HTR-8/SVneo (cell line): ENCODE results near the gene PCDHB16.
"Not testable (repeated sequence)": the region's sequence is repeated elsewhere in the genome, so short reads cannot be mapped to it uniquely, and the experiment has no call there.

Source experiments
- DNase-seq: peaks from one replicate; pipeline ENCODE4 v3.0.0; 2011; ENCODE audit warnings: low spot score, mixed read lengths; ENCODE audit not compliant: insufficient read length
- FAIRE-seq: peaks from 2 replicates; lab custom pipeline; 2011; peaks lifted over from hg19 to GRCh38; lab: Jason Lieb, UNC

PCDHB16 gene

DNA sequence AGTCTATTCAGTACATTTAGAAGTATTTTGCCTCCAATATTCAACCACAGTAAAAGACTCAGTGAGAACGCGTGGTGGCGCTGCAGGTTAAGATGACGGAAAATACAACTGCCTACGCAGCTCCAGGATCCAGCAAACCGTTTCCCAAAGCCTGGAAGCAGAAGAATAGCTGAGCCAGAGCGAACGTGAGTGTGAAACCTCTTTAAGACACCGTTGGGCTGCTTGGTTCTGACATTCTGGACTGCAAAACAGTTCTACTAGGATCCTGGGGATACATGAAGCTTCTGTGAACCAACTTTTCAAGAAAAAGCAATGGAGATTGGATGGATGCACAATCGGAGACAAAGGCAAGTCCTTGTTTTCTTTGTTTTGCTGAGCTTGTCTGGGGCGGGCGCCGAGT, at the start of gene PCDHB16:
Gene PCDHB16, plus strand, starts transcription at position 140 of the 400 bp plus-strand sequence. Its CDS starts 173 bp downstream, at position 313.
- DNase-seq (no peak), FAIRE-seq (no peak)

GRCh38 chr5:141135030-141135717, 47.0 kb upstream of the PCDHB16 start, which contains the start of gene PCDHB5:
TSS of gene PCDHB5 (plus strand) at chr5:141135206. CDS start at chr5:141135435, 229 bp downstream.
- FAIRE-seq (peak; percentile 44), DNase-seq (peak; percentile 72)

DNA sequence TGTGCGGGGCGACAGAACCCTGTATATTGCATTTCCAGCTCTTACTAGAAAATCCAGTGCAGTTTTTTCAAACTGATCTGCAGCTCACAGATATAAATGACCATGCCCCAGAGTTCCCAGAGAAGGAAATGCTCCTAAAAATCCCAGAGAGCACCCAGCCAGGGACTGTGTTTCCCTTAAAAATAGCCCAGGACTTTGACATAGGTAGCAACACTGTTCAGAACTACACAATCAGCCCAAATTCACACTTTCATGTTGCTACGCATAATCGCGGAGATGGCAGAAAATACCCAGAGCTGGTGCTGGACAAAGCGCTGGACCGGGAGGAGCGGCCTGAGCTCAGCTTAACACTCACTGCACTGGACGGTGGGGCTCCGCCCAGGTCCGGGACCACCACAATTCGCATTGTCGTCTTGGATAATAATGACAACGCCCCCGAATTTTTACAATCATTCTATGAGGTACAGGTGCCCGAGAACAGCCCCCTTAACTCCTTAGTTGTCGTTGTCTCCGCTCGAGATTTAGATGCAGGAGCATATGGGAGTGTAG, 46.4 kb upstream of the PCDHB16 start:
- DNase-seq, result no peak

GRCh38 chr5:141137346-141137745, 44.8 kb upstream of the PCDHB16 start:
- DNase-seq, FAIRE-seq: not testable (repeated sequence)

More for the DNA sequence above, 46.4 kb upstream of the PCDHB16 start:
- no peak for FAIRE-seq

GRCh38 chr5:141149812-141150211, 32.4 kb upstream of the PCDHB16 start, which contains the start of gene PCDHB6:
TSS of gene PCDHB6 (plus strand) at chr5:141150057. CDS start at chr5:141150258, 201 bp downstream.
- DNase-seq, result no peak

DNA sequence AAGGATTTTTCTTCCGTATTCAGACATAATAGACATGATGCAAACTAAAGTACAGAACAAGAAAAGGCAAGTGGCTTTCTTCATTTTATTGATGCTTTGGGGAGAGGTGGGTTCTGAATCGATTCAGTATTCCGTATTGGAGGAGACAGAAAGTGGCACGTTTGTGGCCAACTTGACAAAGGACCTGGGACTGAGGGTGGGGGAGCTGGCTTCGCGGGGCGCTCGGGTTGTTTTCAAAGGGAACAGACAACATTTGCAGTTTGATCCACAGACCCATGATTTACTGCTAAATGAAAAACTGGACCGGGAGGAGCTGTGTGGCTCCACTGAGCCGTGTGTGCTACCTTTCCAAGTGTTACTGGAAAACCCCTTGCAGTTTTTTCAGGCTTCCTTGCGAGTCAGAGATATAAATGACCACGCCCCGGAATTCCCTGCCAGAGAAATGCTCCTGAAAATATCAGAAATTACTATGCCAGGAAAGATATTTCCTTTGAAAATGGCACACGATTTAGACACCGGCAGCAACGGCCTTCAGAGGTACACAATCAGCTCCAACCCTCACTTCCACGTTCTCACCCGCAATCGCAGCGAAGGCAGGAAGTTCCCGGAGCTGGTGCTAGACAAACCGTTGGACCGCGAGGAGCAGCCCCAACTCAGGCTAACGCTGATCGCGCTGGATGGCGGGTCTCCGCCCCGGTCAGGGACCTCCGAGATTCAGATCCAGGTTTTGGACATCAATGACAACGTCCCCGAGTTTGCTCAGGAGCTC, 31.8 kb upstream of the PCDHB16 start:
- FAIRE-seq (no peak), DNase-seq (no peak)

More at GRCh38 chr5:141149812-141150211, 32.4 kb upstream of the PCDHB16 start, which contains the start of gene PCDHB6:
- FAIRE-seq, result no peak

DNA sequence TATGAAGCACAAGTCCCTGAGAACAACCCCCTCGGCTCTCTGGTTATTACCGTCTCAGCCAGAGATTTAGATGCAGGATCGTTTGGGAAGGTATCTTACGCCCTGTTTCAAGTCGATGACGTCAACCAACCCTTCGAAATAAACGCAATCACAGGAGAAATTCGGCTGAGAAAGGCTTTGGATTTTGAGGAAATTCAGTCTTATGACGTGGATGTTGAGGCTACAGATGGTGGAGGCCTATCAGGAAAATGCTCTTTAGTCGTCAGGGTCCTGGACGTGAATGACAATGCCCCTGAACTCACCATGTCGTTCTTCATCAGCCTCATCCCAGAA, 31.2 kb upstream of the PCDHB16 start:
- no peak for FAIRE-seq
- DNase-seq, result no peak

DNA sequence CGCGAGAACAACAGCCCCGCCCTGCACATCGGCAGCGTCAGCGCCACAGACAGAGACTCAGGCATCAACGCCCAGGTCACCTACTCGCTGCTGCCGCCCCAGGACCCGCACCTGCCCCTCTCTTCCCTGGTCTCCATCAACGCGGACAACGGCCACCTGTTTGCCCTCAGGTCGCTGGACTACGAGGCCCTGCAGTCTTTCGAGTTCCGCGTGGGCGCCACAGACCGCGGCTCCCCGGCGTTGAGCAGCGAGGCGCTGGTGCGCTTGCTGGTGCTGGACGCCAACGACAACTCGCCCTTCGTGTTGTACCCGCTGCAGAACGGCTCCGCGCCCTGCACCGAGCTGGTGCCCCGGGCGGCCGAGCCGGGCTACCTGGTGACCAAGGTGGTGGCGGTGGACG, 30.6 kb upstream of the PCDHB16 start:
- not testable (repeated sequence) for DNase-seq, FAIRE-seq

- FAIRE-seq, DNase-seq: not testable (repeated sequence)
These were observed 30.1 kb upstream of the PCDHB16 start for GRCh38 chr5:141152096-141152495.

DNA sequence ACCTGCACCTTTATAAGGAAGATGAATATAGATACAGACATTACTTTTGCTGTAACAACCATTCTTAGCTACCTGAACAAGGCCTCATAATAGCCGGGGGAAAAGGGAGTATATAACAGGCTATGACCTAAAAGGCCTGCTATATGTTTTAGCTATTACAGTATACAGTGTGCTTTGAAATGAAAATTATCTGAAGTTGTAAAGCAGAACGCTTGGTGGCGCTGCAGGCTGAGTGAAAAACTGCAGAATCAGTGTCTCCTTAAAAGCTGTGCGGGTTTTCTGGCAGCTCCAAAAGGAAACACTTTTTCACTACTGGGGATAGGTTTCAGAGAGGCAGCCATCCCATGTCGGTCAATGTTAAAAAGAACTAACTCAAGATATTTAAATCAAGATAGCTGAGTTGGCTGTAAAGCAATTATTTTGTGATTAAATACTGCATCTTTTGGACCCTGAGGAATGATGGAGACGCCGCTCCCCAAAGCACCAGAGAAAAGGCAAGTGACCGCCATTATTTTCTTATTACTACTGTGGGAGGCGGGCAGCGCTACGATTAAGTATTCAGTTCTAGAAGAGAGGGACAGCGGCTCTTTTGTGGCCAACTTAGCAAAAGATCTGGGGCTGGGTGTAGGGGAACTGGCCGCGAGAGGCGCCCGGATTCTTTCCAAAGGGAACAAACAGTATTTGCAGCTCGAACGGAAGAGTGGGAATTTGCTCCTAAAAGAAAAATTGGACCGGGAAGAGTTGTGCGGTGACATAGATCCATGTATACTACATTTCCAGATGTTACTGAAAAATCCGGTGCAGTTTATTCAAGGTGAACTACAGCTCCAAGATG, 26.4 kb upstream of the PCDHB16 start:
- no peak for DNase-seq
- no peak for FAIRE-seq

DNA sequence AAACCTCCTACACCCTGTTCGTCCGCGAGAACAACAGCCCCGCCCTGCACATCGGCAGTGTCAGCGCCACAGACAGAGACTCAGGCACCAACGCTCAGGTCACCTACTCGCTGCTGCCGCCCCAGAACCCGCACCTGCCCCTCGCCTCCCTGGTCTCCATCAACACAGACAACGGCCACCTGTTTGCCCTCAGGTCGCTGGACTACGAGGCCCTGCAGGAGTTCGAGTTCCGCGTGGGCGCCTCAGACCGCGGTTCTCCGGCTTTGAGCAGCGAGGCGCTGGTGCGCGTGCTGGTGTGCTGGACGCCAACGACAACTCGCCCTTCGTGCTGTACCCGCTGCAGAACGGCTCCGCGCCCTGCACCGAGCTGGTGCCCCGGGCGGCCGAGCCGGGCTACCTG, 24.8 kb upstream of the PCDHB16 start:
- FAIRE-seq, DNase-seq: not testable (repeated sequence)

DNA sequence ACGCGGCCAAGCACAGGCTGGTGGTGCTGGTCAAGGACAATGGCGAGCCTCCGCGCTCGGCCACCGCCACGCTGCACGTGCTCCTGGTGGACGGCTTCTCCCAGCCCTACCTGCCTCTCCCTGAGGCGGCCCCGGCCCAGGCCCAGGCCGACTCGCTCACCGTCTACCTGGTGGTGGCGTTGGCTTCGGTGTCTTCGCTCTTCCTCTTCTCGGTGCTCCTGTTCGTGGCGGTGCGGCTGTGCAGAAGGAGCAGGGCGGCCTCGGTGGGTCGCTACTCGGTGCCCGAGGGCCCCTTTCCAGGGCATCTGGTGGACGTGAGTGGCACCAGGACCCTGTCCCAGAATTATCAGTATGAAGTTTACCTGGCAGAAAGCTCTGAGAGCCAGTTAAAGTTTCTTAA, 24.3 kb upstream of the PCDHB16 start:
- not testable (repeated sequence) for DNase-seq, FAIRE-seq

GRCh38 chr5:141172381-141173204, 9.6 kb upstream of the PCDHB16 start, which contains the start of gene PCDHB7:
TSS of gene PCDHB7 (plus strand) at chr5:141172644. CDS start at chr5:141172836, 192 bp downstream.
- FAIRE-seq, result no peak
- DNase-seq, result no peak

DNA sequence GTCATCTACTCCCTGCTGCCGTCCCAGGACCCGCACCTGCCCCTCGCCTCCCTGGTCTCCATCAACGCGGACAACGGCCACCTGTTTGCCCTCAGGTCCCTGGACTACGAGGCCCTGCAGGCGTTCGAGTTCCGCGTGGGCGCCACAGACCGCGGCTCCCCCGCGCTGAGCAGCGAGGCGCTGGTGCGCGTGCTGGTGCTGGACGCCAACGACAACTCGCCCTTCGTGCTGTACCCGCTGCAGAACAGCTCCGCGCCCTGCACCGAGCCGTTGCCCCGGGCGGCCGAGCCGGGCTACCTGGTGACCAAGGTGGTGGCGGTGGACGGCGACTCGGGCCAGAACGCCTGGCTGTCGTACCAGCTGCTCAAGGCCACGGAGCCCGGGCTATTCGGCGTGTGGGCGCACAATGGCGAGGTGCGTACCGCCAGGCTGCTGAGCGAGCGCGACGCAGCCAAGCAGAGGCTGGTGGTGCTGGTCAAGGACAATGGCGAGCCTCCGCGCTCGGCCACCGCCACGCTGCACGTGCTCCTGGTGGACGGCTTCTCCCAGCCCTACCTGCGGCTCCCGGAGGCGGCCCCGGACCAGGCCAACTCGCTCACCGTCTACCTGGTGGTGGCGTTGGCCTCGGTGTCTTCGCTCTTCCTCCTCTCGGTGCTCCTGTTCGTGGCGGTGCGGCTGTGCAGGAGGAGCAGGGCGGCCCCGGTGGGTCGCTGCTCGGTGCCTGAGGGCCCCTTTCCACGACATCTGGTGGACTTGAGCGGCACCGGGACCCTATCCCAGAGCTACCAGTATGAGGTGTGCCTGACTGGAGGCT, 7.7 kb upstream of the PCDHB16 start:
- not testable (repeated sequence) for DNase-seq, FAIRE-seq

DNA sequence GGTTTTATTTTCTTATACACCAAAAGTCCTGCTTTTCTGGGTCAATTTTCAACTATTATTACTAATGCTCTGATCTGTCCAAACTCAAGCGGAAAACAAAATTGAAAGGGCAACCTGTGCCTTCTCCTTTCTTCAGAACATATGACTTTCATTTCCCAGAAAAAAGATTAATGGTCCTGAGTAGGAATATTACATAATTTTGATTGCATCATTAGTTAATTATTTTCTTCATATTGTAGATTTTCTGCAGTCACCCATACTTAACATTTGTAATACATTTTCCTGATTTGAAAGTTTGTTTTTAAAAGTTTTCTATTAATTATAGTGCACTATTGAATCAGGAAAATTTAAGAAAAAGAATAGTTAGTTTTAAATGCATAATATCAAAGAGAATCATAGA, 6.3 kb upstream of the PCDHB16 start:
- FAIRE-seq, result no peak
- DNase-seq, result no peak

GRCh38 chr5:141177577-141178191, 4.5 kb upstream of the PCDHB16 start, which contains the start of gene PCDHB8:
TSS of gene PCDHB8 (plus strand) at chr5:141177790. CDS start at chr5:141178035, 245 bp downstream.
- FAIRE-seq, result peak; percentile 46
- not testable (repeated sequence) for DNase-seq

- not testable (repeated sequence) for DNase-seq, FAIRE-seq
These were observed 2.8 kb upstream of the PCDHB16 start for GRCh38 chr5:141179371-141179770.
